Activated naive CD4-positive, alpha-beta T cell treated with Interleukin-2 at 50 U/mL for 16 hours (primary cell): ENCODE results near the gene LBX1.

Experiments used
- DNase-seq: peaks from one replicate; pipeline ENCODE4 v3.0.0-alpha.2; 2020

LBX1 gene

GRCh38 chr10:101229266-101230182 is at the start of gene LBX1:
TSS of gene LBX1 (minus strand) at chr10:101229463. CDS start at chr10:101228815, 648 bp downstream.
- no peak for DNase-seq

GRCh38 chr10:101273741-101274140 is 44.5 kb upstream of the LBX1 start:
- DNase-seq: no peak

GRCh38 chr10:101273330-101273729 is 44.1 kb upstream of the LBX1 start:
- no peak for DNase-seq

- peak; percentile 69 for DNase-seq
These were observed 43.1 kb upstream of the LBX1 start for GRCh38 chr10:101272229-101272868.

GRCh38 chr10:101270763-101271162 is 41.5 kb upstream of the LBX1 start:
- no peak for DNase-seq

GRCh38 chr10:101267776-101268175 is 38.5 kb upstream of the LBX1 start:
- DNase-seq: no peak

GRCh38 chr10:101267290-101267680 is 38.0 kb upstream of the LBX1 start:
- no peak for DNase-seq

GRCh38 chr10:101266381-101267289 is 37.4 kb upstream of the LBX1 start:
- no peak for DNase-seq

- no peak for DNase-seq
These were observed 34.0 kb upstream of the LBX1 start for GRCh38 chr10:101263150-101263752.

GRCh38 chr10:101262147-101262546 is 32.9 kb upstream of the LBX1 start:
- DNase-seq: no peak

- DNase-seq: no peak
These were observed 32.4 kb upstream of the LBX1 start for GRCh38 chr10:101261702-101262101.

- no peak for DNase-seq
These were observed 31.7 kb upstream of the LBX1 start for GRCh38 chr10:101260764-101261481.

- DNase-seq: no peak
These were observed 29.1 kb upstream of the LBX1 start for GRCh38 chr10:101258179-101258885.

- no peak for DNase-seq
These were observed 28.2 kb upstream of the LBX1 start for GRCh38 chr10:101257491-101257890.

- DNase-seq: no peak
These were observed 27.8 kb upstream of the LBX1 start for GRCh38 chr10:101257084-101257483.

GRCh38 chr10:101256387-101256786 is 27.1 kb upstream of the LBX1 start:
- DNase-seq: no peak

GRCh38 chr10:101250136-101250535 is 20.9 kb upstream of the LBX1 start:
- DNase-seq: no peak

- DNase-seq: no peak
These were observed 19.9 kb upstream of the LBX1 start for GRCh38 chr10:101249171-101249581.

- no peak for DNase-seq
These were observed 17.4 kb upstream of the LBX1 start for GRCh38 chr10:101246639-101247038.

GRCh38 chr10:101244321-101245050 is 15.2 kb upstream of the LBX1 start:
- DNase-seq: no peak
